ENCODE measurements around the gene GRID2.
A peak's percentile ranks its signal among the peaks of the same experiment; 100 is the strongest.

The GRID2 gene

GRCh38 chr4:93029769-93030168 lies 726.0 kb downstream of the GRID2 start:
- DNase-seq (ENCODE audit: low read depth, low spot score) = no peak

DNA sequence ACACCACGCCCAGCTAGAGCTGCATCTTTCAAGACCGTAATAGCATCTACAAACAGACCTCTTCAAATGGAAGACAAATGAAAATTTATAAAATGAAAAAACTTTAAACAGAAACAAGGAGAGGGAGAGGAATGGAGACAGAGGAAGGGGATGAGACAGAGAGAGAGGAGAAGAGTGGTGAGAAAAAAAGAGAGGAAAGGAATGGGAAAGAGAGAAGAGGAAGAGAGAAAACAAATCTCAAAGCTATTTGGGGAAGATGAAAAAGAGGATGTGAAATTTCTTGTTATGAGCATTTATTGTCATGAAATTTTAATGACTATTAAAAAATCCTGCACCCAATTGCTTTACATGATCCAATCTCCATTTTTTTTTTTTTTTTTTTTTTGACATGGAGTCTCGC lies 726.9 kb downstream of the GRID2 start:
- no peak for DNase-seq (ENCODE audit: low read depth, low spot score)
- H3K27ac ChIP-seq = no peak overlapping the region

More at GRCh38 chr4:93029769-93030168, 726.0 kb downstream of the GRID2 start:
- no peak overlapping the region for H3K27ac ChIP-seq

DNA sequence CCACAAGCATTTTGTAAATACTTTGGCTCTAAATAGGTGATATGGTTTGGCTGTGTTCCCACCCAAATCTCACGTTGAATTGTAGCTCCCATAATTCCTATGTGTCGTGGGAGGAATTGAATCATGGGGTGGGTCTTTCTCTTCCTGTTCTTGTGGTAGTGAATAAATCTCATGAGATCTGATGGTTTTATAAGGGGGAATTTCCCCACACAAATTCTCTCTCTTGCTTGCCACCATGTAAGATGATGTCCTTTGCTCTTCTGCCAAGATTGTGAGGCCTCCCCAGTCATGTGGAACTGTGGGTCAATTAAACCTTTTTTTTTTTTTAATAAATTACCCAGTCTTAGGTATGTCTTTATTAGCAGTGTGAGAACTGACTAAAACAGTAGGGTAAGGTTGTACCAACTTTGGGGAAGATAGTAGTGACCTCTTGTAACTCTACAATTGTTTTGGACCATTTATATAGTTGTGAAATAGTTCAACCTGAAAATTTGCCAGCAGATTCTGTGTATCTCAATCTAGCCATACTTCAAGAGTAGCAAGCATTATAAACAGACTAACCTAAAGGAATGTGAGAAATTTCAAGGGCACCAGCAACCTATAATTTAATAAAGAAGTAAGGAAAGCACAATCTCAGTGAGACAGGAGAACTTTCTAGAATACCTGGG lies 727.8 kb downstream of the GRID2 start:
- DNase-seq (ENCODE audit: low read depth, low spot score) = no peak
- no peak overlapping the region for H3K27ac ChIP-seq

GRCh38 chr4:93042746-93043145 lies 739.0 kb downstream of the GRID2 start:
- no peak overlapping the region for H3K27ac ChIP-seq
- DNase-seq (ENCODE audit: low read depth, low spot score) = no peak

- no peak overlapping the region for H3K27ac ChIP-seq
- DNase-seq (ENCODE audit: low read depth, low spot score) = no peak
These were observed 749.4 kb downstream of the GRID2 start for GRCh38 chr4:93053140-93053539.

DNA sequence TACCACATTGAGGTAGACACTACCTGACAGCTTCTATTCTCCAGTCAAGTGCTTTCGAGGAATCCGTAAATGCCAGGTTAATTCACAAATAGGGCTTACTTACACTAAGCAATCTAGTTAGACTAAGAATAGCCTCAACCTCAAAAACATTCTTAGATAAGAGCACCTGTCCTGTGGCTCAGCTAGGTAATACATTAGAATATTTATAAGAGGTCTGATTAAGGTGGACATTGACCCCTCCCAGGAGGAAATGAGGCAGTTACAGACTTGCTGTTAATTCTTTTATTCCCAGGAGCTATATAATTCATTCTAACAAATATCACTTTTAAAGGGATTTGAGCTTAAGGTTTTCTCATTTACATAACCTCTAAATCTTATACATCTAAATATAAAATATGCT lies 758.1 kb downstream of the GRID2 start:
- no peak overlapping the region for H3K27ac ChIP-seq
- DNase-seq (ENCODE audit: low read depth, low spot score) = no peak

GRCh38 chr4:93063325-93063724 lies 759.6 kb downstream of the GRID2 start:
- DNase-seq (ENCODE audit: low read depth, low spot score) = no peak
- no peak overlapping the region for H3K27ac ChIP-seq

DNA sequence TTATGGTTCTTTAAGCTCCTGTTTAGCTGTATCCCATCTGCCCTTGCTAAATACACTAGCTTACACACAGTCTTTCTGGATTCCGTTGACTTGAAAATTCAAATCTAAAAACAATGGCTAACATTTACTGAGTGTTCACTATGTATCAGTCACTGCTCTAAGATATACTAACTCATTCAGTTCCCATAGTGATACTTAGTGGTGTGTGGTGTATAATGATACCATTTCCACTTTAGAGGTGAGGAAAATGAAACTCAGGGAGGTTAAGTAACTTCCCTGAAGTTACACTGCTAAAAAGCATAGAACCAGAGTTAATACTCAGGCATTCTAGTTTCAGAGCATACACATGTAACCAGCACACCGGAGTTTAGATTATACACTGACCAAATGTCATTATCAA lies 762.0 kb downstream of the GRID2 start:
- no peak for DNase-seq (ENCODE audit: low read depth, low spot score)
- H3K27ac ChIP-seq = no peak overlapping the region

DNA sequence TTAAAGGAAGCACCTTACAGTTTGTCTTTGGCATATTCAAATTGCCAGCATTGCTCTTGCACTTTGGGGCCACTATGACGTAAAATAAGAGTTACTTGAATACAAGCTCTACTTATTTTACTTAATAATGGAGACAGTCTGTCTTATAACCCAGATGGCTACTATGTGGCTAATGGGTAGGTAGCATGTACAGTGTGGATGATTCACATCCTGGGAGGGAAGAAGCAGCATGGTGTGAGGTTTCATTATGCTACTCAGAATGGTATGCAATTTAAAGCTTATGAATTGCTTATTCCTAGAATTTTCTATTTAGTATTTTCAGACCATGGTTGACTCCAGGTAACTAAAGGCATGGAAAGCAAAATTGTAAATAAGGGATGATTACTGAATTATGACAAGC lies 763.0 kb downstream of the GRID2 start:
- DNase-seq (ENCODE audit: low read depth, low spot score) = peak; percentile 8
- peak overlapping the region; percentile 17 for H3K27ac ChIP-seq

GRCh38 chr4:93072292-93072691 lies 768.5 kb downstream of the GRID2 start:
- DNase-seq (ENCODE audit: low read depth, low spot score) = no peak

GRCh38 chr4:93080316-93080715 lies 776.5 kb downstream of the GRID2 start:
- no peak overlapping the region for H3K27ac ChIP-seq
- DNase-seq (ENCODE audit: low read depth, low spot score) = peak; percentile 10

More at GRCh38 chr4:93072292-93072691, 768.5 kb downstream of the GRID2 start:
- no peak overlapping the region for H3K27ac ChIP-seq

DNA sequence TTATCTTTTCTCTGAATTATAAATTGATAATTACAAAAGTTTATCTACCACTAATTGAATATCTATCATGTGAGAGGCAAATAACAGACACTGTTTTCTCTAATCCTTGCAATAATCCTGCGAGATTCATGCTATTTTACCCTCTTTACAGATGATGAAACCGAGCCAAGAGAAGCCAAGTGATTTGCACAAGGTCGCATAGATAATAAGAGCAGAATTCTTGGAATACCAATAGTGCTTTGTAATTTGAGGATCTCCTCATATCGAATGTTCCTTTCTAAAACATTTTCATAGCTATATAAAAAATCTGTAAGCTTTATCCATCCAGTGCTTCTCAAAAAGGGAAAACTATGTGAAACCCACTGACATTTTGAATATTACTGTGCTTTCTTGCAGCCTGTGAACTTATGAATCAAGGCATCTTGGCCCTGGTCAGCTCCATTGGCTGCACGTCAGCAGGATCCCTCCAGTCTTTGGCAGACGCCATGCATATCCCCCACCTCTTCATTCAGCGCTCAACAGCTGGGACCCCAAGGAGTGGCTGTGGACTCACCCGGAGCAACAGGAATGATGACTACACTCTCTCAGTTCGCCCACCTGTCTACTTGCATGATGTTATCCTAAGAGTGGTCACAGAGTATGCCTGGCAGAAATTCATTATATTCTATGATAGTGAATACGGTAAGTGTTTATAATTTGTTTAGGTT lies 781.0 kb downstream of the GRID2 start:
- DNase-seq (ENCODE audit: low read depth, low spot score) = no peak
- no peak overlapping the region for H3K27ac ChIP-seq

GRCh38 chr4:93086356-93086755 lies 782.6 kb downstream of the GRID2 start:
- H3K27ac ChIP-seq = no peak overlapping the region
- DNase-seq (ENCODE audit: low read depth, low spot score) = no peak

GRCh38 chr4:93092765-93093164 lies 789.0 kb downstream of the GRID2 start:
- H3K27ac ChIP-seq = no peak overlapping the region

DNA sequence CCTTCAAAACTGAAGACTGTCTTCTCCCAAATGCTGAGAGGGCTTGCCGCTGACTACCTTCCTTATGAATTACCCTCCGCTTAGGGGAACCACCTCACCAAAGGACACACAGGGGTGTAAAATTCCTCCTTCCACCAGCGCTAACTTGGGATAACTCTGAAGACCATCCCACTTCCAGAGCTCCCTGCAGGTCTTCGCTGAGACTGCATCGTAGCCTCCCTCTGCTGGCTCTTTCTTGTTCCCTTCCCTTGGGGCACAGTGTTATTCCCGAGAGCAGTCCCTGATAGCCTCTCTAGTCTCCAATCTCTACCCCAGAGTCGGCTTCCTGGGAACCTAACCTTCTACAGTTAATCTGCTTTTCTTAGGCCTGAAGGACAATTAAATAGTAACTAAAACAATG lies 799.3 kb downstream of the GRID2 start:
- DNase-seq (ENCODE audit: low read depth, low spot score) = no peak
- H3K27ac ChIP-seq = no peak overlapping the region

More at GRCh38 chr4:93092765-93093164, 789.0 kb downstream of the GRID2 start:
- DNase-seq (ENCODE audit: low read depth, low spot score) = no peak

- no peak overlapping the region for H3K27ac ChIP-seq
- no peak for DNase-seq (ENCODE audit: low read depth, low spot score)
These were observed 812.9 kb downstream of the GRID2 start for GRCh38 chr4:93116624-93117023.

DNA sequence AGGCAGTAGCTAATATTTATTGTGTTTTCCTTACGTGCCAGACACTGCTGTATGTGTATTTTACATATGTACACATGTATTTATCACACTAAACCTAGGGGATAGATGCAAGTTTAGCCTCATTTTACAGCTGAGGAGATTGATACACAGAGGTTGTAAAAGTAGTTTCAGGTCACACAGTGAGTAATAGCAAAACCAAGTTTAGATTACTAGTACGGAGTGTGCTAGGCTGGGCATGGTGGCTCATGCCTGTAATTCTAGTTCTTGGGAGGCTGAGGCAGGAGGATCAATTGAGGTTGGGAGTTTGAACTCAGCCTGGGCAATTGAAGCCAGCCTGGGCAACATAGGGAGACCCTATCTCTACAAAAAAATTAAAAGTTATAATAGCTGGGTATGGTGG lies 823.7 kb downstream of the GRID2 start:
- DNase-seq (ENCODE audit: low read depth, low spot score) = no peak
- no peak overlapping the region for H3K27ac ChIP-seq

DNA sequence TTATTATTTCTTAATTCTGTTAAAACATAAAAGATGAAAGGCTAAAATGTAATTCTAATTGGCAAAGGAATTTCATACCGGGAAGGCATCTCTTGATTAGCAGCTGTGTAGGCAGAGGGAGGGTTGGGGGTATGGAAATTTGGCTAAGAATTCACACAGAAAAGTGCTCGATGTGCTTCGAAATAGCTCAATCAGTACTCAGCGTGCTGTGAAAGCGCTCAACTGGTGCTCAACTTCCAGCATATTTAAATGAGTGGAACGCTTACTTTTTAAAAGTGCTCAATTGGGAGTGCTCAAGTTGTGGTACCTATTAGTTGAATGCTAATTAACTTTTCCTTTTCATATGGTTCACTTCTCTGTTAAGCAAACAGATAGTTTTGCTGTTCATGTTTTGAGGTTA lies 828.9 kb downstream of the GRID2 start:
- no peak overlapping the region for H3K27ac ChIP-seq
- no peak for DNase-seq (ENCODE audit: low read depth, low spot score)

- no peak for DNase-seq (ENCODE audit: low read depth, low spot score)
- H3K27ac ChIP-seq = no peak overlapping the region
These were observed 835.4 kb downstream of the GRID2 start for GRCh38 chr4:93139118-93139517.

DNA sequence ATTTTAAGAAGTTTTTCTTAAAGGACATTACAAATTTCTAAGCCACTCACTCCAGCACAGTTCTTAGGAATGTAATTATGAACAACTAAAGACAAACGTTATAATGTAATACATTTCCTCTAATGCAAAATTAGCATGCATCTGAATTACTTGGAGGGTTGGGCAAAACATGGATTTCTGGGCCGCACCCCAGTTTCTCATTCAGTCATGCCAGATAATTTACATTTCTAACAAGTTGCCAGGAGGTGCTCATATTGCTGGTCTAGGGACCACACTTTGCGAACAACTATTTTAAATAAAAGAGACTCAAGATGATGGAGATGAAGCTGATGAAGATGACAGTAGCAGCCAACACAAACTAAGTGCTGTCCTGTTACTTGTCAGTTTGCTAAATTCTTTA lies 840.1 kb downstream of the GRID2 start:
- no peak overlapping the region for H3K27ac ChIP-seq
- DNase-seq (ENCODE audit: low read depth, low spot score) = no peak

GRCh38 chr4:93144644-93145043 lies 840.9 kb downstream of the GRID2 start:
- no peak overlapping the region for H3K27ac ChIP-seq
- DNase-seq (ENCODE audit: low read depth, low spot score) = no peak
